ENCODE data around the gene UBN2. TPM values are rescaled to one million over a fixed set of nuclear protein-coding genes. Genes with fewer than 3 reads are reported as not detected.
A peak's percentile ranks its signal among the peaks of the same experiment; 100 is the strongest.
"Not testable (repeated sequence)": the region's sequence is repeated elsewhere in the genome, so short reads cannot be mapped to it uniquely, and the experiment has no call there.

Gene UBN2
- total RNA-seq, 1 donor from 2014 or later, result 51.5 TPM

DNA sequence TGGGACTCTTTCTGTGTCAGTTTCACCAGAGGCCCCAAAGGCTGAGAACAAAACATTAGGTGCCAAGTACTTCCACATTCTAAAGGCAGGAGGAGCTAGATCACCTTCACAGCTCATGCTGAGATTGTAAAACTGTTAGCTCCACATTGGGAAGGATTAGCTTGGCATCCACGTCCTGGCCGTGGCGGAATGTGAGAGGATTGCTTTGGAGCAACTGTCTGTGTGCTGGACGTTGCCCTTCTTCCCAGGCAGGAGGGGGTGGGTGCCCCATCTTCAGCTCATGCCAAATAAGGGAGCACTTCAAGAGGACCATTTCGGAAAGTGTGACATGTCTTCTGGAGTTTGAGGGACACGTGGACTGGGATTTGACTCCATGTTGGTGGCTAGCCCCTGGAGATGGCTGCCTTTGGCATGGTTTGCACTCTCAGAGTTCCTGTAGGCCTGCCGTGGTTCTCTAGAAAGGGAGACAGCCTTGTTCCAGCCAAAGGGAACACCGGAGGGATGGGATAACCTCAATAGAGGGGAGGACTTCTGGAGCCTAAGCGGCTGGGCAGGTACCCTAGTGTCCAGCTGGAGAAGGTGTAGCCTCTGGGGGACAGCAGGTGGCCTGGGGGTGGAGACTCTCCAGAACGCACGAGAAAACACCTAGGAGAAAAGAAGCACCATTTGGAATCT, 90.2 kb downstream of the UBN2 start:
- no peak overlapping the region for H3K4me3 Mint-ChIP-seq (ENCODE audit: low read depth)
- no peaks in the 10 kb centered on the region for H3K27me3 Mint-ChIP-seq
- H3K9me3 Mint-ChIP-seq (ENCODE audit: low read depth), result no peaks in the 10 kb centered on the region
- peaks cover 3% of the 10 kb centered on the region for H3K4me1 Mint-ChIP-seq (ENCODE audit: low read depth)
- DNase-seq (ENCODE audit: low spot score, unreplicated experiment), result no peak
- no peaks in the 10 kb centered on the region for H3K36me3 Mint-ChIP-seq (ENCODE audit: insufficient read depth)
- TF ChIP-seq, protein P1, sequence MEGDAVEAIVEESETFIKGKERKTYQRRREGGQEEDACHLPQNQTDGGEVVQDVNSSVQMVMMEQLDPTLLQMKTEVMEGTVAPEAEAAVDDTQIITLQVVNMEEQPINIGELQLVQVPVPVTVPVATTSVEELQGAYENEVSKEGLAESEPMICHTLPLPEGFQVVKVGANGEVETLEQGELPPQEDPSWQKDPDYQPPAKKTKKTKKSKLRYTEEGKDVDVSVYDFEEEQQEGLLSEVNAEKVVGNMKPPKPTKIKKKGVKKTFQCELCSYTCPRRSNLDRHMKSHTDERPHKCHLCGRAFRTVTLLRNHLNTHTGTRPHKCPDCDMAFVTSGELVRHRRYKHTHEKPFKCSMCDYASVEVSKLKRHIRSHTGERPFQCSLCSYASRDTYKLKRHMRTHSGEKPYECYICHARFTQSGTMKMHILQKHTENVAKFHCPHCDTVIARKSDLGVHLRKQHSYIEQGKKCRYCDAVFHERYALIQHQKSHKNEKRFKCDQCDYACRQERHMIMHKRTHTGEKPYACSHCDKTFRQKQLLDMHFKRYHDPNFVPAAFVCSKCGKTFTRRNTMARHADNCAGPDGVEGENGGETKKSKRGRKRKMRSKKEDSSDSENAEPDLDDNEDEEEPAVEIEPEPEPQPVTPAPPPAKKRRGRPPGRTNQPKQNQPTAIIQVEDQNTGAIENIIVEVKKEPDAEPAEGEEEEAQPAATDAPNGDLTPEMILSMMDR (IDR thresholded peaks at IDR 0.05; ENCODE audit: unreplicated experiment), result peak; percentile 35
- peak overlapping the region; percentile 20 for H3K27ac Mint-ChIP-seq

GRCh38 chr7:139324709-139325108, 93.7 kb downstream of the UBN2 start:
- not testable (repeated sequence) for H3K4me3 Mint-ChIP-seq (ENCODE audit: low read depth); H3K9me3 Mint-ChIP-seq (ENCODE audit: low read depth); H3K36me3 Mint-ChIP-seq (ENCODE audit: insufficient read depth); H3K27ac Mint-ChIP-seq; H3K4me1 Mint-ChIP-seq (ENCODE audit: low read depth); DNase-seq (ENCODE audit: low spot score, unreplicated experiment); H3K27me3 Mint-ChIP-seq

DNA sequence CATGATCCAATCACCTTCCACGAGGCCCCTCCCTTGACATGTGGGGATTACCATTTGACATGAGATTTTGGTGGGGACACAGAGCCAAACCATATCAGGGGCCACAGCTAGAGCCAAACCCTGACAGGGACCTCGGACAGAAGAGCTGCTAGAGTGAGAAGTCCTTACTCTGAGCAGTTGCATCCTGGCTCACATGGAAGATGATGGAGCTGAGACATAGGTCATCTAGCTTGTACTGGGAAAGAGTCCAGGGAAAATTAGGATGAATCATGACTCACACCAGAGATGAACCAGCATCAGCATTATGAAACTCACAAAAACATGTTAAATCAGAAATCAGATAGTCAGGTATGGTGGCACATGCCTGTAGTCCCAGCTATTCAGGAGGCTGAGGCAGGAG, 97.3 kb downstream of the UBN2 start:
- peaks cover 6% of the 10 kb centered on the region for H3K4me1 Mint-ChIP-seq (ENCODE audit: low read depth)
- no peaks in the 10 kb centered on the region for H3K36me3 Mint-ChIP-seq (ENCODE audit: insufficient read depth)
- no peak overlapping the region for H3K4me3 Mint-ChIP-seq (ENCODE audit: low read depth)
- no peaks in the 10 kb centered on the region for H3K27me3 Mint-ChIP-seq
- H3K27ac Mint-ChIP-seq, result no peak overlapping the region
- DNase-seq (ENCODE audit: low spot score, unreplicated experiment), result no peak
- no peaks in the 10 kb centered on the region for H3K9me3 Mint-ChIP-seq (ENCODE audit: low read depth)
- TF ChIP-seq, protein P1 (IDR thresholded peaks at IDR 0.05; ENCODE audit: unreplicated experiment), result no peak

DNA sequence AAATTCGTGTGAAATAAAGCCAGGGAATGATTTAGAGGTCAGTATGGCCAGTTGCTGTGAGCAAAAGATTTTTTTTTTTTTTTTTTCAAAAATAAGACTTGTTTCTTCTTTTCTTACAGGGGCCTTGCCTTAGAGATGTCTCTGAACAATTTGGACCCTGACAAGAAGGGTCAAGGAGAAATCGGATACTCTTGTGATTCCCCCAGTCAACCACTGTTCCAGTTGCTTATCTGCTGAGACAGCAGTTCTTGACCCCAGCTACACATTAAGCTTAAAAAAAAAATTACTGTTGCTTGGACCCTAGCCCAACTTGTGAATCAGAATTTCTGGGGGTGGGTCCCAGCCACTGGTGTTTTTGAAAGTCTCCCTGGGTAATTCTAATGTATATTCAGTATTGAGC, 98.1 kb downstream of the UBN2 start:
- Mint-ChIP-seq H3K9me3 (ENCODE audit: low read depth) (no peaks in the 10 kb centered on the region), H3K27ac (no peak overlapping the region), H3K27me3 (no peaks in the 10 kb centered on the region), H3K36me3 (ENCODE audit: insufficient read depth) (no peaks in the 10 kb centered on the region), H3K4me3 (ENCODE audit: low read depth) (no peak overlapping the region), H3K4me1 (ENCODE audit: low read depth) (peaks cover 6% of the 10 kb centered on the region)
- DNase-seq (ENCODE audit: low spot score, unreplicated experiment), result no peak
- TF ChIP-seq, protein P1 (IDR thresholded peaks at IDR 0.05; ENCODE audit: unreplicated experiment), result no peak

DNA sequence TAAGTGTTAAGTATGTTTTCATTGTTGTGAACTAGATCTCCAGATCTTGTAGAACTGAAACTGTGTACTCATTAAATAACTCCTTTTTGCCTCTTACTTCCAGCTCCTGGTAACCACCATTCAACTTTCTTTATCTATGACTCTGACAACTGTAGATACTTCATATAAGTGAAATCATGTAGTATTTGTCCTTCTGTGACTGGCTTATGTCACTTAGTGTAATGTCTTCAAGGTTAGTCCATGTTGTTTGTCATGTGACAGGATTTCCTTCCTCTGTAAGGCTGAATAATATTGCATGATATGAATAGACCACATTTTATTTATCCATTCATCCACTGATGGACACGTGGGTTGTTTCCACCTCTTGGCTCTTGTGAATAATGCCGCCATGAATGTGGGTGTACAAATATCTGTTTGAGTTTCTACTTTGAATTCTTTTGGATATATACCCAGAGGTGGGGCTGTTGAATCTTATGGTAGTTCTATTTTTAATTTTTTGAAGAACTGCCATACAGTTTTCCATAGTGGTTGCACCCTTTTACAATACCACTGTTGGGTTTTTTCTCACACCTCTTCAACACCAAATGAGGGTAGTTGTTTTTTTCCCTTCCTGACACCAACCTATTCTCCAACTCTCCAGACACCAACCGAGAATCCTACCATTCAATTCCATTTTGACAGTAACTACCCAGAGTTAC, 99.4 kb downstream of the UBN2 start:
- Mint-ChIP-seq H3K36me3 (ENCODE audit: insufficient read depth) (no peaks in the 10 kb centered on the region), H3K27ac (no peak overlapping the region), H3K9me3 (ENCODE audit: low read depth) (no peaks in the 10 kb centered on the region), H3K4me3 (ENCODE audit: low read depth) (no peak overlapping the region), H3K4me1 (ENCODE audit: low read depth) (peaks cover 6% of the 10 kb centered on the region), H3K27me3 (no peaks in the 10 kb centered on the region)
- TF ChIP-seq, protein P1 (IDR thresholded peaks at IDR 0.05; ENCODE audit: unreplicated experiment), result no peak
- DNase-seq (ENCODE audit: low spot score, unreplicated experiment), result no peak

All from progenitor cell of endocrine pancreas (in vitro differentiated cells).